K562 treated with DMSO at 1 percent for 4 hours (cell line): ENCODE data around the gene SCN2A. TPM values are rescaled to one million over a fixed set of nuclear protein-coding genes. Genes with fewer than 3 reads are reported as not detected.

Experiments
- total RNA-seq: library from RNA; unstranded; fragments of 300-600 nt; gene quantifications from 2 replicates; pipeline ENCODE4 v1.2.3, GENCODE V29; 2022; ENCODE audit not compliant: insufficient read depth

The SCN2A gene
- 0.43 and 0.68 TPM in 2 replicates for total RNA-seq

DNA sequence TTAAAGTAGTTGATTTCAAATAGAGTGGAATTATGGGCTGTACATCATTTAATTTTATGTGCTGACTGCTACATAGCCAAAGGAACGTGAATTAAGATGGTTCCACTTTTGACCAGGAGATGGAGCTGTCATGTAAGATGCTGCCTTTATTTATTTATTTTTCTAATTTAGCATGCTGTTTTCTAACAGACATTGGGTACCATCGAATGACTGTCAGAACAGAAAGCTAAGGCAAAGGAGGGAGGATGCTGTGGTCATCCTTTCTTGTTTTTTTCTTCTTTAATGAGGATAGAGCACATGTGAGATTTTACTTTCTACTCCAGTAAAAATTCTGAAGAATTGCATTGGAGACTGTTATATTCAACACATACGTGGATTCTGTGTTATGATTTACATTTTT, at the start of gene SCN2A:
Gene SCN2A (plus strand): TSS at position 185 of the 400 bp plus-strand sequence. CDS start 56,410 bp downstream, outside the sequence.

DNA sequence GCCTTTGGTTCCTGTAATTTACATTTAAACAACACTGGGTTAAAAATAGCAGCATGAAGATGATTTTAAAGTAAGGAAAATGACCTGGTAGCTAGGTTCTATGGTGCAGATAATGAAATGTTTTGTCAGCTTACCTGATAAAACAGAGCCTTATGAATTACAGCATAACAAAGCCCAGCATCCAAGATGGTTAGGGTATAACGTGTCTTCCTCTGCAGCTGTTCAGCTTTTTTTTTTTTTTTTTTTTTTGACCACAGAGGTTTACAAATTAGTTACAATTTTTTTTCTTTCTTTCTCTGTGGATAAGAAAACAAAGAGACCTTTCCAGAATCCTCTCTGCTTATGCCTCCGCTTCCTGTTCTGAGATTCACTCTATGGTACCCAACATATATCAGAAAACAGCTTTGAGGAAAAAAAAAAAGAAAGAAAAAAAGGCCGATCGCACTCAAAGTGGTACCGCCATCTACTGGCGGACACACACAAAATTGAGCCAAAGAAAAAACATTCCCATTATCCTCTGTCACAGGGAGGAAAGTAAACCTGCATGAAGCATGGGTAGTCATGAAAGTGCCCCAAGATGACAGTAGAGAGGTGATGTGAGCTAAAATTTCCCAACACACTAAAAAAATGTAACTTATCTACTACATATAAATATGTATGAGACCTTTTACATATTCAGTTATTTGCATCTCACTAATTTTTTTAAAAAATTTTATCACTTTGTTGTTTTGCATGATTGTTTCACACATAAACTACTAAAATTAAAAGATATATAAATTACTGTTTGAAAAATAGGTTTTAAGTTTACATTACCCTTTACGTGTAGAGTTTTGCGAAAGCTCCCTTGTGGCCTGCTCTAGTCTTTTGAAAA, 35.3 kb upstream of the SCN2A start, which contains the start of gene SCN3A:
Gene SCN3A (minus strand): TSS at position 362 of the 871 bp plus-strand sequence. CDS start 27,656 bp downstream, outside the sequence.

Other genes with a start within 250 kb of the SCN2A start
- gene SCN3A, start 35.4 kb upstream of the SCN2A start, total RNA-seq, result not detected in 2 replicates
- not detected in 2 replicates for gene CSRNP3, start 230.3 kb downstream of the SCN2A start, total RNA-seq